HG02840 (cell line): ENCODE results near the gene ZAP70.

Source experiments
- ATAC-seq: cut with Tn5 transposase; IDR thresholded peaks from one replicate; pipeline ENCODE4 v1.9.1; 2021; ENCODE audit warnings: mild to moderate bottlenecking, moderate library complexity, moderate number of reproducible peaks; ENCODE audit not compliant: unreplicated experiment, low FRiP score

The ZAP70 gene

GRCh38 chr2:97745474-97746174 lies 32.2 kb downstream of the ZAP70 start:
- ATAC-seq: no peak

- ATAC-seq: no peak
These were observed 33.9 kb downstream of the ZAP70 start for GRCh38 chr2:97747285-97747684.

- ATAC-seq: no peak
These were observed 34.3 kb downstream of the ZAP70 start for GRCh38 chr2:97747716-97748115.

GRCh38 chr2:97749581-97749980 lies 36.2 kb downstream of the ZAP70 start:
- ATAC-seq: no peak

GRCh38 chr2:97750017-97750416 lies 36.6 kb downstream of the ZAP70 start:
- no peak for ATAC-seq

- no peak for ATAC-seq
These were observed 38.4 kb downstream of the ZAP70 start for GRCh38 chr2:97751752-97752151.

- no peak for ATAC-seq
These were observed 39.3 kb downstream of the ZAP70 start for GRCh38 chr2:97752342-97753334.

- no peak for ATAC-seq
These were observed 41.4 kb downstream of the ZAP70 start for GRCh38 chr2:97754690-97755346.

- ATAC-seq: no peak
These were observed 42.1 kb downstream of the ZAP70 start for GRCh38 chr2:97755491-97755890.

- no peak for ATAC-seq
These were observed 43.7 kb downstream of the ZAP70 start for GRCh38 chr2:97757062-97757461.

- ATAC-seq: no peak
These were observed 44.8 kb downstream of the ZAP70 start for GRCh38 chr2:97758131-97758705.

- no peak for ATAC-seq
These were observed 46.5 kb downstream of the ZAP70 start for GRCh38 chr2:97759727-97760407.

- ATAC-seq: no peak
These were observed 47.2 kb downstream of the ZAP70 start for GRCh38 chr2:97760480-97761049.

GRCh38 chr2:97761192-97761591 lies 47.8 kb downstream of the ZAP70 start:
- ATAC-seq: no peak

- ATAC-seq: no peak
These were observed 49.9 kb downstream of the ZAP70 start for GRCh38 chr2:97763176-97763845.

GRCh38 chr2:97764559-97765263 lies 51.3 kb downstream of the ZAP70 start:
- no peak for ATAC-seq

- no peak for ATAC-seq
These were observed 52.6 kb downstream of the ZAP70 start for GRCh38 chr2:97765933-97766332.

GRCh38 chr2:97766567-97766966 lies 53.2 kb downstream of the ZAP70 start:
- ATAC-seq: no peak

GRCh38 chr2:97769308-97769707 lies 55.9 kb downstream of the ZAP70 start:
- ATAC-seq: no peak
